Measurements from ENCODE around the gene CRYGN.

Gene CRYGN

GRCh38 chr7:151393031-151393977 is 46.6 kb downstream of the CRYGN start:
- DNase-seq (ENCODE audit: extremely low read depth in 1 of 2, low read depth in 1 of 2), result no peak

GRCh38 chr7:151392426-151392825 is 47.5 kb downstream of the CRYGN start:
- DNase-seq (ENCODE audit: extremely low read depth in 1 of 2, low read depth in 1 of 2), result no peak

- no peak for DNase-seq (ENCODE audit: extremely low read depth in 1 of 2, low read depth in 1 of 2)
These were observed 47.9 kb downstream of the CRYGN start for GRCh38 chr7:151392002-151392401.

- DNase-seq (ENCODE audit: extremely low read depth in 1 of 2, low read depth in 1 of 2), result no peak
These were observed 48.6 kb downstream of the CRYGN start for GRCh38 chr7:151391358-151391730.

- no peak for DNase-seq (ENCODE audit: extremely low read depth in 1 of 2, low read depth in 1 of 2)
These were observed 49.2 kb downstream of the CRYGN start for GRCh38 chr7:151390598-151391357.

GRCh38 chr7:151389768-151390597 is 50.0 kb downstream of the CRYGN start:
- DNase-seq (ENCODE audit: extremely low read depth in 1 of 2, low read depth in 1 of 2), result no peak

GRCh38 chr7:151389096-151389767 is 50.7 kb downstream of the CRYGN start:
- no peak for DNase-seq (ENCODE audit: extremely low read depth in 1 of 2, low read depth in 1 of 2)

- DNase-seq (ENCODE audit: extremely low read depth in 1 of 2, low read depth in 1 of 2), result no peak
These were observed 51.5 kb downstream of the CRYGN start for GRCh38 chr7:151388430-151388829.

GRCh38 chr7:151388007-151388297 is 52.0 kb downstream of the CRYGN start:
- DNase-seq (ENCODE audit: extremely low read depth in 1 of 2, low read depth in 1 of 2), result no peak

GRCh38 chr7:151387161-151388006 is 52.6 kb downstream of the CRYGN start:
- DNase-seq (ENCODE audit: extremely low read depth in 1 of 2, low read depth in 1 of 2), result no peak

- no peak for DNase-seq (ENCODE audit: extremely low read depth in 1 of 2, low read depth in 1 of 2)
These were observed 53.4 kb downstream of the CRYGN start for GRCh38 chr7:151386301-151387160.

GRCh38 chr7:151385626-151386300 is 54.2 kb downstream of the CRYGN start:
- DNase-seq (ENCODE audit: extremely low read depth in 1 of 2, low read depth in 1 of 2), result no peak

GRCh38 chr7:151384776-151385625 is 54.9 kb downstream of the CRYGN start:
- no peak for DNase-seq (ENCODE audit: extremely low read depth in 1 of 2, low read depth in 1 of 2)

GRCh38 chr7:151384352-151384697 is 55.6 kb downstream of the CRYGN start:
- no peak for DNase-seq (ENCODE audit: extremely low read depth in 1 of 2, low read depth in 1 of 2)

GRCh38 chr7:151383638-151384351 is 56.1 kb downstream of the CRYGN start:
- DNase-seq (ENCODE audit: extremely low read depth in 1 of 2, low read depth in 1 of 2), result no peak

GRCh38 chr7:151382079-151382885 is 57.7 kb downstream of the CRYGN start:
- DNase-seq (ENCODE audit: extremely low read depth in 1 of 2, low read depth in 1 of 2), result no peak
